ENCODE measurements around the gene IL1RAPL2. TPM values are rescaled to one million over a fixed set of nuclear protein-coding genes. Genes with fewer than 3 reads are reported as not detected.

The IL1RAPL2 gene
- total and polyA plus RNA-seq, 10 of the 15 experiments (the other 5 are each of a cell fraction or from before 2014, with no cell fraction given), result 0.19 TPM; not detected in 9

DNA sequence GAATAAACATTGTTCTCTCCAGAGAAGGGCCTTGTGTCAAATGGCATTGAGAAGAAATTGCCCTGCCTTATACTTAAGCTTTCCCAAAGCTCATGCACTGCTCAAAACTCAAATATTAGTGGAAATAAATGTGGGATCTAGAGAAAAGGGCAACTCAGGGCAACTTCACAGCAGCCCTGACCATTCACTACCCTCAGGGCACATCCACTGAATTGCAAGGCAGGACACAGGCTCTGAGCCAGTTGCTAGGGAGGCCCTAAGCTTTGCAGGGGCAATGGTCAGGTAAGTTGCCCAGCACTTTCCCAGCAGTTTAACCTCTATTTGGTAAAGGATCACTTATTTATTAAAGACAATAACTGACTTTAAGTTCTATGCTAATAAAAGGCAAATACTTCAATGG, 909.8 kb downstream of the IL1RAPL2 start:
- TF ChIP-seq CBFB (IDR thresholded peaks at IDR 0.05; ENCODE audit: low read depth), result no peak
- no peak for TF ChIP-seq JUND (IDR thresholded peaks at IDR 0.05; ENCODE audit: low read depth, low read length)
- TF ChIP-seq KLF5 (IDR thresholded peaks at IDR 0.05; ENCODE audit: partially characterized antibody), result no peak
- no peak for TF ChIP-seq MTA2 (IDR thresholded peaks at IDR 0.05; ENCODE audit: low read depth)
- TF ChIP-seq BCLAF1 (IDR thresholded peaks at IDR 0.05), result no peak
- no peak for TF ChIP-seq IKZF1 (conservative IDR thresholded peaks at IDR 0.05)
- TF ChIP-seq SPI1 (IDR thresholded peaks at IDR 0.05; ENCODE audit: borderline replicate concordance, insufficient read depth, low read depth, low read length), result no peak
- TF ChIP-seq TARDBP (IDR thresholded peaks at IDR 0.05; ENCODE audit: borderline replicate concordance), result no peak
- TF ChIP-seq CREM (IDR thresholded peaks at IDR 0.05; ENCODE audit: low read depth), result no peak
- no peak for TF ChIP-seq ZNF217 (IDR thresholded peaks at IDR 0.05)
- TF ChIP-seq NBN (IDR thresholded peaks at IDR 0.05), result no peak
- in situ Hi-C loops (cut with MboI) (no loop called here), intact Hi-C loops (cut with micrococcal nuclease; ENCODE audit: unreplicated experiment) (no loop called here)
- ChIA-PET SMC1A (ENCODE audit: uncharacterized antibody, unreplicated experiment) (no interaction called here), POLR2A (no interaction called here), RAD21 (ENCODE audit: unreplicated experiment) (no interaction called here), CTCF (no interaction called here)
- no peaks in the 10 kb centered on the region for H3K79me2 ChIP-seq (ENCODE audit: control insufficient read depth, insufficient read depth, low read length)
- no peak overlapping the region for H3K27ac ChIP-seq (ENCODE audit: control insufficient read depth, insufficient read depth)
- H2AFZ ChIP-seq (ENCODE audit: control insufficient read depth, low read depth, low read length), result no peak overlapping the region
- no peaks in the 10 kb centered on the region for H3K36me3 ChIP-seq (ENCODE audit: control insufficient read depth in 2 of 2, insufficient read depth in 2 of 2, low read length in 1 of 2)
- H3K9ac ChIP-seq (ENCODE audit: control insufficient read depth, insufficient read depth, low read length), result no peak overlapping the region
- DNase-seq (ENCODE audit: low read depth, low spot score) (no peak), ATAC-seq (no peak), FAIRE-seq (no peak)
- BruUV-seq (replicated peaks), result no TSS peak
- no peaks in the 10 kb centered on the region for H3K27me3 ChIP-seq (replicated peaks in 1 of 2; ENCODE audit: control insufficient read depth in 2 of 2, insufficient read depth in 2 of 2, low read length in 1 of 2)
- no peaks in the 10 kb centered on the region for H3K9me3 ChIP-seq (replicated peaks; ENCODE audit: control insufficient read depth, insufficient read depth, low read length)
- H3K4me3 ChIP-seq, result no peak overlapping the region
- no peak overlapping the region for H3K4me2 ChIP-seq (ENCODE audit: control insufficient read depth, insufficient read depth)
- no peaks in the 10 kb centered on the region for H4K20me1 ChIP-seq (ENCODE audit: control insufficient read depth, insufficient read depth)
- no peaks in the 10 kb centered on the region for H3K4me1 ChIP-seq (ENCODE audit: control insufficient read depth, insufficient read depth, low read length)
